Tibial nerve (tissue), 4 donors: ENCODE results near the gene TOR1AIP1. TPM values are rescaled to one million over a fixed set of nuclear protein-coding genes. Genes with fewer than 3 reads are reported as not detected.
"Not testable (repeated sequence)": the region's sequence is repeated elsewhere in the genome, so short reads cannot be mapped to it uniquely, and the experiment has no call there.

Source experiments
- DNase-seq, 2 donors: peaks; one replicate each; pipeline ENCODE4 v3.0.0-alpha.2; 2019; ENCODE audit warnings: low spot score in 2 of 2
- H3K27ac ChIP-seq, 4 donors: fragments of 200-600 bp; sonication (generic) in 3 of 4; one replicate each; pipeline ENCODE4 v1.5.1; 2017 to 2019; ENCODE audit warnings: mild to moderate bottlenecking in 1 of 4
- H3K27me3 ChIP-seq, 2 donors: fragments of 200-600 bp; sonication (generic) in 1 of 2; one replicate each; pipeline versions ENCODE4 v1.5.1 to v1.6.0; 2017 to 2019
- H3K36me3 ChIP-seq, 3 donors: fragments of 200-600 bp; sonication (generic); one replicate each; pipeline ENCODE4 v1.5.1; 2018 to 2019
- H3K4me1 ChIP-seq, 4 donors: fragments of 200-600 bp; sonication (generic) in 3 of 4; one replicate each; pipeline ENCODE4 v1.5.1; 2017 to 2019
- H3K4me3 ChIP-seq, 4 donors: fragments of 200-600 bp; sonication (generic) in 3 of 4; one replicate each; pipeline ENCODE4 v1.5.1; 2017 to 2019; ENCODE audit warnings: mild to moderate bottlenecking in 1 of 4, moderate library complexity in 1 of 4
- H3K9me3 ChIP-seq, 4 donors: fragments of 200-600 bp; sonication (generic) in 3 of 4; one replicate each; pipeline ENCODE4 v1.5.1; 2017 to 2019
- EP300 ChIP-seq, 2 donors: sonication (generic); formaldehyde crosslinking; IDR thresholded peaks; one replicate each; pipeline ENCODE4 v1.6.1; 2017; ENCODE audit warnings: antibody characterized with exemption in 2 of 2, mild to moderate bottlenecking in 1 of 2
- POLR2A ChIP-seq, 2 donors: fragments of 450-650 bp; IDR thresholded peaks; one replicate each; pipeline ENCODE4 v1.6.1; 2017; ENCODE audit warnings: antibody characterized with exemption in 2 of 2, mild to moderate bottlenecking in 2 of 2, moderate library complexity in 2 of 2
- WGBS, 2 donors: methylation state at CpG; one replicate each; pipeline ENCODE4 v1.1.5; 2018; 5-methylcytosine and 5-hydroxymethylcytosine counted together
- total RNA-seq, 4 donors: library from RNA; depleted of rRNA; stranded (reverse); fragments of >200 nt; gene quantifications; one replicate each; pipeline ENCODE4 v1.1.0, GENCODE V29; 2016
- TF ChIP-seq, protein P1 (sequence below), 5 experiments: fragments of 200-600 bp in 3 of 5; fragments of 450-650 bp in 2 of 5; sonication (generic) in 3 of 5; IDR thresholded peaks; one replicate each; pipeline ENCODE4 v1.5.1; 2016 to 2019; ENCODE audit warnings: antibody characterized with exemption in 5 of 5, mild to moderate bottlenecking in 3 of 5, moderate library complexity in 2 of 5

The TOR1AIP1 gene, protein sequence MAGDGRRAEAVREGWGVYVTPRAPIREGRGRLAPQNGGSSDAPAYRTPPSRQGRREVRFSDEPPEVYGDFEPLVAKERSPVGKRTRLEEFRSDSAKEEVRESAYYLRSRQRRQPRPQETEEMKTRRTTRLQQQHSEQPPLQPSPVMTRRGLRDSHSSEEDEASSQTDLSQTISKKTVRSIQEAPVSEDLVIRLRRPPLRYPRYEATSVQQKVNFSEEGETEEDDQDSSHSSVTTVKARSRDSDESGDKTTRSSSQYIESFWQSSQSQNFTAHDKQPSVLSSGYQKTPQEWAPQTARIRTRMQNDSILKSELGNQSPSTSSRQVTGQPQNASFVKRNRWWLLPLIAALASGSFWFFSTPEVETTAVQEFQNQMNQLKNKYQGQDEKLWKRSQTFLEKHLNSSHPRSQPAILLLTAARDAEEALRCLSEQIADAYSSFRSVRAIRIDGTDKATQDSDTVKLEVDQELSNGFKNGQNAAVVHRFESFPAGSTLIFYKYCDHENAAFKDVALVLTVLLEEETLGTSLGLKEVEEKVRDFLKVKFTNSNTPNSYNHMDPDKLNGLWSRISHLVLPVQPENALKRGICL
- total RNA-seq, result 10 to 100 TPM; 43.5 to 85.9 (median 60.1) TPM

DNA sequence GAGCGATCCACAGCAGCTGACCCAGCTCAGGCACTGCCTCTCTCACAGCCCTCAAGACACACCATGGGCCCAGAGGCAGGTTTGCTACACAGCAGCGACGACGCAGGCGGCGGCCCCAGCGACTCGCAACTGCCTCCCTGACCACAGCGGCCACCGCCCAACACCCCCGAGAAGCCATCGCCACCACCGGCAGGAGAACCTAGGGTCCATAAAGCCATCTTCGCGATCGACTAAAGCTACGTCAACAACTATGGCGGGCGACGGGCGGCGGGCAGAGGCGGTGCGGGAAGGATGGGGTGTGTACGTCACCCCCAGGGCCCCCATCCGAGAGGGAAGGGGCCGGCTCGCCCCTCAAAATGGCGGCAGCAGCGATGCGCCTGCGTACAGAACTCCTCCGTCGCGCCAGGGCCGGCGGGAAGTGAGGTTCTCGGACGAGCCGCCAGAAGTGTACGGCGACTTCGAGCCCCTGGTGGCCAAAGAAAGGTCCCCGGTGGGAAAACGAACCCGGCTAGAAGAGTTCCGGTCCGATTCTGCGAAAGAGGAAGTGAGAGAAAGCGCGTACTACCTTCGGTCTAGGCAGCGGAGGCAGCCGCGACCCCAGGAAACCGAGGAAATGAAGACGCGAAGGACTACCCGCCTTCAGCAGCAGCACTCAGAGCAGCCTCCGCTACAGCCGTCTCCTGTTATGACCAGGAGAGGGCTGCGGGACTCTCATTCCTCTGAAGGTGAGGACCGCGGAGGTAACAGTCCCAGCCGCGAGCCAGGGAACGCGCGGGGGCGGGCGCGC, at the start of gene TOR1AIP1:
TSS of gene TOR1AIP1 (plus strand) at position 33 of the 787 bp plus-strand sequence. CDS start at position 251, 218 bp downstream.
- Histone ChIP-seq H3K4me1 (peaks cover 0 to 57% (median 25%) of the 10 kb centered on the region in 4 donors), H3K27me3 (no peaks in the 10 kb centered on the region), H3K27ac (peak within 1 kb of the TSS; percentile 97 to 99 (median 98)), H3K36me3 (peaks cover 0 to 25% (median 0%) of the 10 kb centered on the region in 3 donors), H3K9me3 (no peaks in the 10 kb centered on the region), H3K4me3 (peak within 1 kb of the TSS; percentile 50 to 91 (median 70))
- DNase-seq, result peak; percentile 87 to 94
- TF ChIP-seq POLR2A (IDR thresholded peaks at IDR 0.05) (peak; percentile 86 to 98), EP300 (IDR thresholded peaks at IDR 0.05) (peak; percentile 83 to 100)
- TF ChIP-seq, protein P1, sequence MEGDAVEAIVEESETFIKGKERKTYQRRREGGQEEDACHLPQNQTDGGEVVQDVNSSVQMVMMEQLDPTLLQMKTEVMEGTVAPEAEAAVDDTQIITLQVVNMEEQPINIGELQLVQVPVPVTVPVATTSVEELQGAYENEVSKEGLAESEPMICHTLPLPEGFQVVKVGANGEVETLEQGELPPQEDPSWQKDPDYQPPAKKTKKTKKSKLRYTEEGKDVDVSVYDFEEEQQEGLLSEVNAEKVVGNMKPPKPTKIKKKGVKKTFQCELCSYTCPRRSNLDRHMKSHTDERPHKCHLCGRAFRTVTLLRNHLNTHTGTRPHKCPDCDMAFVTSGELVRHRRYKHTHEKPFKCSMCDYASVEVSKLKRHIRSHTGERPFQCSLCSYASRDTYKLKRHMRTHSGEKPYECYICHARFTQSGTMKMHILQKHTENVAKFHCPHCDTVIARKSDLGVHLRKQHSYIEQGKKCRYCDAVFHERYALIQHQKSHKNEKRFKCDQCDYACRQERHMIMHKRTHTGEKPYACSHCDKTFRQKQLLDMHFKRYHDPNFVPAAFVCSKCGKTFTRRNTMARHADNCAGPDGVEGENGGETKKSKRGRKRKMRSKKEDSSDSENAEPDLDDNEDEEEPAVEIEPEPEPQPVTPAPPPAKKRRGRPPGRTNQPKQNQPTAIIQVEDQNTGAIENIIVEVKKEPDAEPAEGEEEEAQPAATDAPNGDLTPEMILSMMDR (IDR thresholded peaks at IDR 0.05), result peak; percentile 30 to 90 (median 60)
- WGBS, 2 donors, result 0 to 1% methylated on average over 27 to 72 of the region's 72 CpGs

DNA sequence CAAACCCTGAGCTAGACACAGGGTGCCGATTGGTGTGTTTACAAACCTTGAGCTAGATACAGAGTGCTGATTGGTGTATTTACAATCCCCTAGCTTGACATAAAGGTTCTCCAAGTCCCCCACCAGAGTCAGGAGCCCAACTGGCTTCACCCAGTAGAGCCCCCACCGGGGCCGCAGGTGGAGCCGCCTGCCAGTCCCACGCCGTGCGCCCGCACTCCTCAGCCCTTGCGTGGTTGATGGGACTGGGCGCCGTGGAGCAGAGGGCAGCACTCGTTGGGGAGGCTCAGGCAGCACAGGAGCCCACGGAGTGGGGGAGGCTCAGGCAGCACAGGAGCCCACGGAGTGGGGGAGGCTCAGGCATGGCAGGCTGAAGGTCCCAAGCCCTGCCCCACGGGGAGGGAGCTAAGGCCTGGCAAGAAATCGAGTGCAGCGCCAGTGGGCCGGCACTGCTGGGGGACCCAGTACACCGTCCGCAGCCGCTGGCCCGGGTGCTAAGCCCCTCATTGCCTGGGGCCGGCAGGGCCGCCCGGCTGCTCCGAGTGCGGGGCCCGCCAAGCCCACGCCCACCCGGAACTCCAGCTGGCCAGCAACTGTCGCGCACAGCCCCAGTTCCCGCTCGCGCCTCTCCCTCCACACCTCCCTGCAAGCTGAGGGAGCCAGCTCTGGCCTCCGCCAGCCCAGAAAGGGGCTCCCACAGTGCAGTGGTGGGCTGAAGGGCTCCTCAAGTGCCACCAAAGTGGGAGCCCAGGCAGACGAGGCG, 45.2 kb upstream of the TOR1AIP1 start:
- H3K4me3 ChIP-seq, H3K27me3 ChIP-seq, H3K27ac ChIP-seq, DNase-seq, H3K9me3 ChIP-seq, H3K4me1 ChIP-seq: not testable (repeated sequence)
- H3K36me3 ChIP-seq, result peaks cover 0 to 36% (median 0%) of the 10 kb centered on the region in 3 donors
- WGBS, 2 donors, result 98% methylated on average over 28 to 29 of the region's 38 CpGs

DNA sequence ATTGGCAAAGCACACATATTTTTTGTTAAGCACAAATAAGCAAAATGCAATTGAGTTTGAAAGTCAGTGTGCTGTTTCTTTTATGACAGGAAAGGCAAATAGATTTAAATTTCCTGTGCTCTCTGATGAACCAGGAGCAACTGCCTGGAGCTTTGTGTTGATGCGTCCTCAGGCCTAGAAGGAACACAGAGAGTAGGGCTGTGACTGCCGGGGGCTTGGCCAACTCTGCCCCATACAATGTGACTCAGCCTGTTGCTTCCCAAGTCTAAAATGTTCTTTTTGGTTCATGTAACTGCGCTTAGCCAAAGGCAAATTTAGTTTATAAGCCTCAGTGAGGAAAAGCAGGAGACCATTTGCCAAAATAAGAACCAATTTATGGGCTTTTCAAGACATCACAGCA, 42.0 kb upstream of the TOR1AIP1 start:
- Histone ChIP-seq H3K9me3 (no peaks in the 10 kb centered on the region), H3K4me1 (no peaks in the 10 kb centered on the region), H3K27ac (no peak overlapping the region), H3K27me3 (no peaks in the 10 kb centered on the region), H3K4me3 (no peak overlapping the region), H3K36me3 (peaks cover 0 to 58% (median 0%) of the 10 kb centered on the region in 3 donors)
- no peak for TF ChIP-seq POLR2A (IDR thresholded peaks at IDR 0.05)
- no peak for TF ChIP-seq EP300 (IDR thresholded peaks at IDR 0.05)
- TF ChIP-seq, protein P1 (IDR thresholded peaks at IDR 0.05), result no peak
- no peak for DNase-seq
- 79 to 92% methylated on average over 3 of the region's 3 CpGs for WGBS, 2 donors

DNA sequence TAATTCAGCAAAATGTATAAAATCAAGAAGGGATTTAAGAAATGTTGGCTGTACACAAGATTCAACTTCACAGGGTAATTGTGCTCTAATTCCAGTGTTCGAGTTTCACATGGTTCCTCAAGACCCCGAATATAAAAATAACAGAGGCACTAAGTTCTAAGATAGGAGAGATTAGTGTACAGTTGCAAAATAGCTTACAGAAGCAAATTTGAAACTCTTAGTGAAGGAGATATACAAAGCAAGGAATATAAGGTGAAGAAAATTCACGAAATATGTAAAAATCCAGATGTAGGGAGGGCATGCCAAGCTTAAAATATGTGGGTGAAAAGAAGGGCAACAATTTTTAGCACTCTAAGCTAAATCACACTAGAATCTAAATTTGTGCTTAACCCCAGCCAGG, 33.9 kb upstream of the TOR1AIP1 start:
- H3K4me1 ChIP-seq, result no peaks in the 10 kb centered on the region
- TF ChIP-seq POLR2A (IDR thresholded peaks at IDR 0.05) (no peak), EP300 (IDR thresholded peaks at IDR 0.05) (no peak)
- TF ChIP-seq, protein P1 (IDR thresholded peaks at IDR 0.05), result no peak

DNA sequence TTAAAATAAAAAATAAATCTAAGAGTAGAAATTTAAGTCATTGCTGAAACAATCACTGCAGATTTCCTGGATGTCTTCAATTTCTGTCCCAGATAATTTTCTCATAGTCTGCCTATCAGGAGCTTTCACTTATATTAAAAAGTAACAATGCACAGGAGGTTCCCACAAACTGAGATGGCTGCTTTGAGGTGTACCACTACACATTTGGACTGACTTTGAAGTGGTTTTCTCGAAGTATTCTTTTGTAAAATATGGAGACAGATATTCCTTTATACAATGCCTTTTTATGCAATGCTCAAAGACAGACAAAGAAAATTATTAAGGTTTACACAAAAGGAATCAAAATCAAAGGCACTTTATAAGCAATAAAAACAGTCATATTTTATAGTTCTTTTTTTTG, 29.0 kb upstream of the TOR1AIP1 start:
- no peak overlapping the region for H3K27ac ChIP-seq
- no peak for TF ChIP-seq POLR2A (IDR thresholded peaks at IDR 0.05)
- TF ChIP-seq EP300 (IDR thresholded peaks at IDR 0.05), result no peak
- TF ChIP-seq, protein P1 (IDR thresholded peaks at IDR 0.05), result no peak
- no peak overlapping the region for H3K4me3 ChIP-seq
- H3K36me3 ChIP-seq, result peaks cover 0 to 82% (median 8%) of the 10 kb centered on the region in 3 donors
- H3K27me3 ChIP-seq, result no peaks in the 10 kb centered on the region
- no peak for DNase-seq
- 83 to 84% methylated on average over 1 of the region's 1 CpG for WGBS, 2 donors
- H3K9me3 ChIP-seq, result no peaks in the 10 kb centered on the region
- no peaks in the 10 kb centered on the region for H3K4me1 ChIP-seq

More for the DNA sequence above, 33.9 kb upstream of the TOR1AIP1 start:
- no peak for DNase-seq
- Histone ChIP-seq H3K36me3 (peaks cover 0 to 90% (median 16%) of the 10 kb centered on the region in 3 donors), H3K9me3 (no peaks in the 10 kb centered on the region), H3K27me3 (no peaks in the 10 kb centered on the region), H3K4me3 (no peak overlapping the region), H3K27ac (no peak overlapping the region)
- 94 to 96% methylated on average over 3 of the region's 3 CpGs for WGBS, 2 donors

DNA sequence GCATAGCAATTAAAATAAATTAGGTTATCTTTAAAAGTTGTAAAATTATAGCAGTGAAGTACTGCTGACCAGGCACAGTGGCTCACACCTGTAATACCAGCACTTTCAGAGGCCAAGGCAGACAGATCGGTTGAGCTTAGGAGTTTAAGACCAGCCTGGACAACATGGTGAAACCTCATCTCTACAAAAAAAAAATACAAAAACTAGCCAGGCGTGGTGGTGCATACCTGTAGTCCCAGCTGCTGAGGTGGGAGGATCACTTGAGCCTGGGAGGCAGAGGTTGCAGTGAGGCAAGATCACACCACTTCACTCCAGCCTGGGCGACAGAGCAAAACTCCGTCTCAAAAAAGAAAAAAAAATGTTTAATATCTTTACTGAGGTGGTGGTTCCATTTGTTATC, 26.3 kb upstream of the TOR1AIP1 start:
- not testable (repeated sequence) for DNase-seq, H3K27me3 ChIP-seq, H3K27ac ChIP-seq, H3K9me3 ChIP-seq, H3K4me3 ChIP-seq, H3K4me1 ChIP-seq
- H3K36me3 ChIP-seq, result peaks cover 0 to 63% (median 3%) of the 10 kb centered on the region in 3 donors
- 93 to 94% methylated on average over 4 of the region's 4 CpGs for WGBS, 2 donors
